Activated B cell treated with CpG ODN at 0.5 μM for 24 hours (primary cell): Measurements from ENCODE around the gene TERB1. TPM values are rescaled to one million over a fixed set of nuclear protein-coding genes. Genes with fewer than 3 reads are reported as not detected.

Source experiments
- ATAC-seq: fragments of 200-7000 bp; cut with Tn5 transposase; one replicate; pipeline ENCODE4 v1.10.0; 2021; ENCODE audit warnings: low read depth, mild to moderate bottlenecking, moderate library complexity
- CTCF ChIA-PET: fragments of 350-600 bp; sonication (Branson Sonifier 250); formaldehyde crosslinking; loops from one replicate; lab custom pipeline; 2021; ENCODE audit warnings: antibody characterized with exemption; lab: Charles Lee
- POLR2A ChIA-PET: fragments of 350-600 bp; sonication (Branson Sonifier 250); formaldehyde crosslinking; loops from one replicate; lab custom pipeline; 2021; ENCODE audit warnings: antibody characterized with exemption; lab: Charles Lee
- DNase-seq: peaks from one replicate; pipeline ENCODE4 v3.0.0; 2022
- H3K27ac Mint-ChIP-seq: one replicate; pipeline ENCODE4 v1.8.0; 2020; ENCODE audit warnings: mixed read lengths
- H3K27me3 Mint-ChIP-seq: one replicate; pipeline ENCODE4 v1.8.0; 2021; ENCODE audit warnings: mixed read lengths
- H3K36me3 Mint-ChIP-seq: one replicate; pipeline ENCODE4 v1.8.0; 2021; ENCODE audit warnings: low read depth, mixed read lengths
- H3K4me1 Mint-ChIP-seq: one replicate; pipeline ENCODE4 v1.8.0; 2021; ENCODE audit warnings: mixed read lengths
- H3K4me3 Mint-ChIP-seq: one replicate; pipeline ENCODE4 v1.8.0; 2020; ENCODE audit warnings: mild to moderate bottlenecking, mixed read lengths
- H3K9me3 Mint-ChIP-seq: one replicate; pipeline ENCODE4 v1.8.0; 2020; ENCODE audit warnings: mixed read lengths
- intact Hi-C: fragments of 100-400 bp; cut with micrococcal nuclease; formaldehyde crosslinking; loops from one replicate; pipeline ENCODE4 v1.15.1; 2024
- total RNA-seq: library from RNA; stranded (reverse); gene quantifications from 2 replicates; pipeline ENCODE4 v1.2.3, GENCODE V29; 2022
- TF ChIP-seq, protein P1 (sequence below): fragments of 200-600 bp; IDR thresholded peaks from one replicate; pipeline ENCODE4 v1.8.0; 2022; ENCODE audit warnings: antibody characterized with exemption, mild to moderate bottlenecking

The TERB1 gene
- total RNA-seq, 1 donor from 2014 or later: not detected

DNA sequence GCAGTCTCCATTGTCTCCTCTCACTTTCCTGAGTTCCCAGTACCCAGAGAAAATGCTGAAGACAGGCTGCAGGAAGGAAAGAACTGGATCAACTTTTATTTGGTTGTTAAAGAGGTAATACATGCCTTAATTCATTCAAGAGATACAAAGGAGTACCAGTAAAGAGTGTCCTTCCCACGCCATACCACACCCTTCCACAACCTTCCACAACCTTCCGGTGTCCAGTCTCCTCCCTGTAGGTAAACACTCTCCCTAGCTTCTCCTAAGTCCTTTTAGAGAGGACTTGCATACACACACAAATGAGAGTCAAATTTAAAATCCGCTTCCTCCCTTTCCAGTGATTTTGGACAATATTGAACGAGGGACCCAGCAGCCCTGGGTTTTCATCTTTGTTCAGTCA is 40.0 kb upstream of the TERB1 start:
- Mint-ChIP-seq H3K4me1 (peaks cover 13% of the 10 kb centered on the region), H3K27ac (no peak overlapping the region), H3K4me3 (no peak overlapping the region), H3K36me3 (no peaks in the 10 kb centered on the region), H3K27me3 (peaks cover 39% of the 10 kb centered on the region), H3K9me3 (no peaks in the 10 kb centered on the region)
- intact Hi-C loops: no loop called here
- CTCF ChIA-PET: interaction anchor here (1.0 kb wide), 1 partner anchor 11 kb away, joined by 3 read pairs; the partner anchor contains the start of gene NAE1
- ATAC-seq: no peak
- TF ChIP-seq, protein P1, sequence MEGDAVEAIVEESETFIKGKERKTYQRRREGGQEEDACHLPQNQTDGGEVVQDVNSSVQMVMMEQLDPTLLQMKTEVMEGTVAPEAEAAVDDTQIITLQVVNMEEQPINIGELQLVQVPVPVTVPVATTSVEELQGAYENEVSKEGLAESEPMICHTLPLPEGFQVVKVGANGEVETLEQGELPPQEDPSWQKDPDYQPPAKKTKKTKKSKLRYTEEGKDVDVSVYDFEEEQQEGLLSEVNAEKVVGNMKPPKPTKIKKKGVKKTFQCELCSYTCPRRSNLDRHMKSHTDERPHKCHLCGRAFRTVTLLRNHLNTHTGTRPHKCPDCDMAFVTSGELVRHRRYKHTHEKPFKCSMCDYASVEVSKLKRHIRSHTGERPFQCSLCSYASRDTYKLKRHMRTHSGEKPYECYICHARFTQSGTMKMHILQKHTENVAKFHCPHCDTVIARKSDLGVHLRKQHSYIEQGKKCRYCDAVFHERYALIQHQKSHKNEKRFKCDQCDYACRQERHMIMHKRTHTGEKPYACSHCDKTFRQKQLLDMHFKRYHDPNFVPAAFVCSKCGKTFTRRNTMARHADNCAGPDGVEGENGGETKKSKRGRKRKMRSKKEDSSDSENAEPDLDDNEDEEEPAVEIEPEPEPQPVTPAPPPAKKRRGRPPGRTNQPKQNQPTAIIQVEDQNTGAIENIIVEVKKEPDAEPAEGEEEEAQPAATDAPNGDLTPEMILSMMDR: no peak
- POLR2A ChIA-PET: no interaction called here
- DNase-seq: no peak

DNA sequence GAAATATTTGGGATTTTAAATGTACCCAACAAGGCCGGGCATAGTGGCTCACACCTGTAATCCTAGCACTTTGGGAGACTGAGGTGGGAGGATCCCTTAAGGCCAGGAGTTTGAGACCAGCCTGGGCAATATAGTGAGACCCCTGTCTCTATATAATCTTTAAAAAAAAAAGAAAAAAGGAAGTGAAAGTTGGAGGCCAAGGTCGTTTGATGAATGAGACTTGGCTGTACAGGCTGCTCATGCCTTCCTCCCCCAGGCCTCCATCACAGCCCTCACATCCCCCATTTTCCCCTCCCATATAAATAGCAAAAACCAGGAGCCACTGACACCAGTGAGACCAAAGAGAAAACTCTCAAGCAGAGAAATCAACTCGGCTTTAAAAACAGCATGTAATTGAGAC is 39.5 kb upstream of the TERB1 start:
- Mint-ChIP-seq H3K9me3 (no peaks in the 10 kb centered on the region), H3K27me3 (peaks cover 34% of the 10 kb centered on the region), H3K4me1 (peaks cover 10% of the 10 kb centered on the region), H3K36me3 (no peaks in the 10 kb centered on the region), H3K4me3 (no peak overlapping the region), H3K27ac (no peak overlapping the region)
- DNase-seq: no peak
- POLR2A ChIA-PET: no interaction called here
- intact Hi-C loops: no loop called here
- TF ChIP-seq, protein P1: no peak
- ATAC-seq: no peak
- CTCF ChIA-PET: no interaction called here

DNA sequence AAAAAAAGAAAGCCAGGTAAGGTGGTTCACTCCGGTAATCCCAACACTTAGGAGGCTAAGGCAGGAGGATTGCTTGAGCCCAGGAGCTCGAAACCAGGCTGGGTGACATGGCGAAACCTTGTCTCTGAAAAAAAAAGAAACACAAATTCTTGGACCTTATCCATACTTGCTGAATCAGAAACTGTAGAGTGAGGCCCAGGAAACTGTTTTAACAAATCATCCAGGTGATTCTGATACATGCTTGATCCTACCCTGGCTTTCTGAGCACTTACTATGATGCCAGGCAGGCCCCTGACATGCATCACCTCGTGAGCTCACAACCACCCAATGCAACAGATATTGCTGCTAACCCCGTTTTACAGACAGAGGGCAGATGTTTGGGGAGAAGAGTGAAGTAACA is 33.4 kb upstream of the TERB1 start:
- Mint-ChIP-seq H3K4me3 (no peak overlapping the region), H3K9me3 (no peaks in the 10 kb centered on the region), H3K4me1 (peaks cover 5% of the 10 kb centered on the region), H3K27ac (no peak overlapping the region), H3K36me3 (no peaks in the 10 kb centered on the region), H3K27me3 (peaks cover 8% of the 10 kb centered on the region)
- DNase-seq: no peak
- no peak for ATAC-seq
- TF ChIP-seq, protein P1: no peak
- CTCF ChIA-PET: interaction anchor here (1.2 kb wide), 1 partner anchor 8 kb away, joined by 3 read pairs; no protein-coding TSS in a partner anchor
- POLR2A ChIA-PET: no interaction called here
- intact Hi-C loops: loop anchor here (5.0 kb wide), 1 partner anchor 93 kb away; the partner anchor contains the start of gene RRAD

DNA sequence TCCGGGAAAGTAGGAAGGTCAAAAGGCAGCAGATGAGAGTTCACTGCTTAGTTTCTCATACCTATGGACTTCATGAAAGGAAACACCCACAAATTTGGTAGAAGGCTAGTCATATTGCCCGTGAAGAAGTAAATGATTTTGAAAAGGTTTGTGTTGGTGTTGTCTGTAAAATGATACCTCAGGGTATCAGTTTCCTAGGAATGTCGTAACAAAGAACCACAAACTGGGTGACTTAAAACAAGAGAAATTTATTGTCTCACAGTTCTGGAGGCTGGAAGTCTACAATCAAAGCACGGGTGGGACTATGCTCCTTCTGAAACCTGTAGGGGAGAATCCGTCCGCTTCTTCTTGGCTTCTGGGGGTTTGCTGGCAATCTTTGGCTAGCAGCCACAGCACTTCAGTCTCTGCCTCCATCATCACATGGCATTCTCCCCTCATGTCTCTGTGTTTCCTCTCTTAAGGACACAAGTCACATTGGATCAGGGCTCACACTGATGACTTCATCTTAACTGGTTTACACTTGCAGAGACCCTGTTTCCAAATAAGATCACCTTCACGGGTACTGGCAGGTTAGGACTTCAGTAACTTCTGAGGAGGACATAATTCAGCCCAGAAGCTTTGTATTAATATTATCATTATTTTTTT is 31.4 kb upstream of the TERB1 start:
- TF ChIP-seq, protein P1: no peak
- no peak overlapping the region for H3K4me3 Mint-ChIP-seq
- intact Hi-C loops: loop anchor here (5.0 kb wide), 1 partner anchor 95 kb away; the partner anchor contains the start of gene RRAD
- H3K4me1 Mint-ChIP-seq: peaks cover 18% of the 10 kb centered on the region
- no peaks in the 10 kb centered on the region for H3K9me3 Mint-ChIP-seq
- ATAC-seq (no peak), DNase-seq (no peak)
- H3K27ac Mint-ChIP-seq: no peak overlapping the region
- peaks cover 3% of the 10 kb centered on the region for H3K36me3 Mint-ChIP-seq
- ChIA-PET CTCF (interaction anchor here (4.6 kb wide), 1 partner anchor 35 kb away, joined by 57 read pairs; no protein-coding TSS in a partner anchor), POLR2A (no interaction called here)
- H3K27me3 Mint-ChIP-seq: peaks cover 3% of the 10 kb centered on the region

DNA sequence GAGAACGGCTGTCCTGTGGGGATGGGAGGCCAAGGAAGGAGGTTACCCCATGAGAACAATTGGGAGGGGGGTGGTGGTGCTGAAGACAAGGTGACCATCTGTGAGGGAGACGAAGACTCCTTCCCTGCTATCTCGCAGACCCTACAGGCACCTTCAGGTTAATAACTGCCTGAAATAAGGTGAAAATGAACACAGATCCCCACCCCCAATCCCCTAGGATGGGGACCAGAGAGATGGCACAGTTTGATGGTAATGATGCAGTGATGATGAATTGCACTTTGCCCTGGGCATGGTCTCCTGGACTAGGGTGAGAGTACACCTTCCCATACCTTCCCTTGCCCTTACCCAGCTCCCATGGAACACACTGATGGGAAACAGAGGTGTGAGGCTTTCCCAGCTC is 30.8 kb upstream of the TERB1 start:
- Mint-ChIP-seq H3K4me1 (peaks cover 21% of the 10 kb centered on the region), H3K9me3 (no peaks in the 10 kb centered on the region), H3K36me3 (peaks cover 6% of the 10 kb centered on the region), H3K27ac (no peak overlapping the region), H3K4me3 (no peak overlapping the region), H3K27me3 (peaks cover 3% of the 10 kb centered on the region)
- DNase-seq (no peak), ATAC-seq (no peak)
- intact Hi-C loops: loop anchor here (5.0 kb wide), 1 partner anchor 95 kb away; the partner anchor contains the start of gene RRAD
- ChIA-PET CTCF (interaction anchor here (4.6 kb wide), 1 partner anchor 35 kb away, joined by 57 read pairs; no protein-coding TSS in a partner anchor), POLR2A (no interaction called here)
- TF ChIP-seq, protein P1: no peak
